ENCODE measurements around the gene CD55. TPM values are rescaled to one million over a fixed set of nuclear protein-coding genes. Genes with fewer than 3 reads are reported as not detected.

Gene CD55
- total RNA-seq, 1 experiment from 2014 or later, result 17.3 TPM

DNA sequence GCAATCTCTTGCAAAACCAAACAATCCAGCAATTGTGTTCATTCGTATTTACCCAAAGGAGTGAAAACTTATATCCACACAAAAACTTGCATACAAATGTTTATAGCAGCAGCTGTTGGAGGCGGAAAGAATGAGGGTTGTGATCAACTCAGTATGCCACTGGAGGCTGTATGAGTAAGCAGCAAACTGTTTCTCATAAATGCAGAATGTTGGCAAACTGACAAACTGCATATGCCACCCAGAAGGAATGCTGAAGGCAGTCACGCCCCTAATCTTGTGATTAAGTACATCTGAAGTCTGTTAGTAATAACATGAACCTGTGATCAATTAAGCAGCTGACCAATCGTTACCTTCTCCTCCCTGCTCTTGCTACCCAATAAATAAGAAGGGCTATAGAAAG, 72.1 kb downstream of the CD55 start:
- TF ChIP-seq, protein P1, sequence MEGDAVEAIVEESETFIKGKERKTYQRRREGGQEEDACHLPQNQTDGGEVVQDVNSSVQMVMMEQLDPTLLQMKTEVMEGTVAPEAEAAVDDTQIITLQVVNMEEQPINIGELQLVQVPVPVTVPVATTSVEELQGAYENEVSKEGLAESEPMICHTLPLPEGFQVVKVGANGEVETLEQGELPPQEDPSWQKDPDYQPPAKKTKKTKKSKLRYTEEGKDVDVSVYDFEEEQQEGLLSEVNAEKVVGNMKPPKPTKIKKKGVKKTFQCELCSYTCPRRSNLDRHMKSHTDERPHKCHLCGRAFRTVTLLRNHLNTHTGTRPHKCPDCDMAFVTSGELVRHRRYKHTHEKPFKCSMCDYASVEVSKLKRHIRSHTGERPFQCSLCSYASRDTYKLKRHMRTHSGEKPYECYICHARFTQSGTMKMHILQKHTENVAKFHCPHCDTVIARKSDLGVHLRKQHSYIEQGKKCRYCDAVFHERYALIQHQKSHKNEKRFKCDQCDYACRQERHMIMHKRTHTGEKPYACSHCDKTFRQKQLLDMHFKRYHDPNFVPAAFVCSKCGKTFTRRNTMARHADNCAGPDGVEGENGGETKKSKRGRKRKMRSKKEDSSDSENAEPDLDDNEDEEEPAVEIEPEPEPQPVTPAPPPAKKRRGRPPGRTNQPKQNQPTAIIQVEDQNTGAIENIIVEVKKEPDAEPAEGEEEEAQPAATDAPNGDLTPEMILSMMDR (conservative IDR thresholded peaks at IDR 0.05), result no peak
- H3K27ac ChIP-seq (ENCODE audit: insufficient read length, low read depth, low read length), result no peak overlapping the region
- no peaks in the 10 kb centered on the region for H3K9me3 Mint-ChIP-seq
- no peak overlapping the region for H2BK120ac ChIP-seq (ENCODE audit: low read depth, low read length, poor library complexity, severe bottlenecking)
- H2BK5ac ChIP-seq (ENCODE audit: insufficient read length, low read length), result no peak overlapping the region
- no peak overlapping the region for H3K4ac ChIP-seq (ENCODE audit: low read depth, low read length)
- no peaks in the 10 kb centered on the region for H3K27me3 Mint-ChIP-seq (ENCODE audit: low read depth)
- no peaks in the 10 kb centered on the region for H3K9me3 ChIP-seq (ENCODE audit: control insufficient read depth, low read depth, low read length)
- H3K18ac ChIP-seq (ENCODE audit: insufficient read length, low read depth, low read length), result no peak overlapping the region
- H3K27ac Mint-ChIP-seq, result no peak overlapping the region
- no peak overlapping the region for H3K4me2 ChIP-seq (ENCODE audit: insufficient read depth, insufficient read length, low read length)
- H3K4me3 Mint-ChIP-seq, result no peak overlapping the region
- no peaks in the 10 kb centered on the region for H3K27me3 ChIP-seq (ENCODE audit: insufficient read depth, low read length)
- H4K20me1 ChIP-seq (ENCODE audit: control insufficient read depth, insufficient read depth, insufficient read length), result no peaks in the 10 kb centered on the region
- no peaks in the 10 kb centered on the region for H3K4me1 ChIP-seq (ENCODE audit: insufficient read depth, low read length)
- no peaks in the 10 kb centered on the region for H3K79me1 ChIP-seq (ENCODE audit: insufficient read depth, low read depth, low read length, poor library complexity, severe bottlenecking)
- H2BK20ac ChIP-seq (ENCODE audit: low read depth, low read length, poor library complexity, severe bottlenecking), result no peak overlapping the region
- H3K23ac ChIP-seq (ENCODE audit: insufficient read length, low read depth, low read length), result no peak overlapping the region
- no peak overlapping the region for H2AK5ac ChIP-seq (ENCODE audit: insufficient read length, low read length)
- H2AFZ ChIP-seq (ENCODE audit: low read length), result no peak overlapping the region
- H3K14ac ChIP-seq (ENCODE audit: insufficient read depth, low read length), result no peak overlapping the region
- peaks cover 5% of the 10 kb centered on the region in 2 experiments for H3K4me1 Mint-ChIP-seq
- no peak overlapping the region for H4K91ac ChIP-seq (ENCODE audit: insufficient read length, low read depth, low read length)
- no peak overlapping the region for H4K8ac ChIP-seq (replicated peaks; ENCODE audit: insufficient read length, low read depth, low read length)
- no peak overlapping the region for H3T11ph ChIP-seq (ENCODE audit: low read length)
- H2BK12ac ChIP-seq (ENCODE audit: insufficient read length, low read depth, low read length), result no peak overlapping the region
- H4K5ac ChIP-seq (ENCODE audit: insufficient read length, low read depth, low read length), result no peak overlapping the region
- no peak overlapping the region for H3K56ac ChIP-seq (ENCODE audit: insufficient read length, low read depth, low read length)
- no peak overlapping the region for H2BK15ac ChIP-seq (ENCODE audit: low read depth, low read length)
- no peaks in the 10 kb centered on the region for H3K79me2 ChIP-seq (ENCODE audit: insufficient read depth, low read length)
- WGBS (ENCODE audit: extremely low coverage, insufficient read length, low lambda C conversion rate), result no CpG with 5 or more reads among the region's 4 CpGs
- DNase-seq, result no peak
- H3K23me2 ChIP-seq (ENCODE audit: insufficient read length, low read depth, low read length, poor library complexity, severe bottlenecking), result no peaks in the 10 kb centered on the region
- no peaks in the 10 kb centered on the region for H3K36me3 Mint-ChIP-seq (ENCODE audit: insufficient read depth in 1 of 3, low read depth in 3 of 3)
- H3K9ac ChIP-seq (ENCODE audit: extremely low read depth, insufficient read length, low read length), result no peak overlapping the region
